Activated CD4-positive, CD25-positive, alpha-beta regulatory T cell treated with anti-CD3 and anti-CD28 coated beads, Interleukin-2, amount 50 U/mL, for 16 hours (primary cell): ENCODE measurements around the gene ZBTB45.
"Not testable (repeated sequence)": the region's sequence is repeated elsewhere in the genome, so short reads cannot be mapped to it uniquely, and the experiment has no call there.

Source experiments
- DNase-seq: peaks from one replicate; pipeline ENCODE4 v3.0.0-alpha.2; 2020; ENCODE audit warnings: low read depth, low spot score

Gene ZBTB45

GRCh38 chr19:58474997-58475713, 44.5 kb downstream of the ZBTB45 start:
- no peak for DNase-seq

GRCh38 chr19:58474291-58474996, 45.2 kb downstream of the ZBTB45 start:
- no peak for DNase-seq

- no peak for DNase-seq
Measured at GRCh38 chr19:58473775-58474174, 45.8 kb downstream of the ZBTB45 start.

GRCh38 chr19:58471736-58472135, 47.9 kb downstream of the ZBTB45 start:
- no peak for DNase-seq

GRCh38 chr19:58470837-58471543, 48.6 kb downstream of the ZBTB45 start:
- DNase-seq: not testable (repeated sequence)

- no peak for DNase-seq
Measured at GRCh38 chr19:58469241-58470013, 50.2 kb downstream of the ZBTB45 start.

- no peak for DNase-seq
Measured at GRCh38 chr19:58468216-58468839, 51.3 kb downstream of the ZBTB45 start.

GRCh38 chr19:58466760-58467589, 52.6 kb downstream of the ZBTB45 start, which contains the start of gene ZNF324:
ZNF324 (plus strand) TSS chr19:58467080; CDS start chr19:58469186, 2,106 bp downstream.
- DNase-seq: peak; percentile 97

GRCh38 chr19:58466089-58466759, 53.4 kb downstream of the ZBTB45 start:
- DNase-seq: no peak
